ENCODE data around the gene CDH23.

- TF ChIP-seq GATA2 (IDR thresholded peaks at IDR 0.05; ENCODE audit: low read depth, low read length) (no peak), GATA3 (IDR thresholded peaks at IDR 0.05; ENCODE audit: low read depth, low read length) (no peak)
Measured at GRCh38 chr10:71588685-71589084, 192.0 kb downstream of the CDH23 start.

Measured in SH-SY5Y (cell line).